NCI-H2227 (cell line): ENCODE data around the gene RHBG.
"Not testable (repeated sequence)": the region's sequence is repeated elsewhere in the genome, so short reads cannot be mapped to it uniquely, and the experiment has no call there.

ENCODE experiments used
- DNase-seq: peaks from one replicate; lab custom pipeline; 2025; ENCODE audit not compliant: unreplicated experiment; lab: John Stamatoyannopoulos, UW

Gene RHBG, protein sequence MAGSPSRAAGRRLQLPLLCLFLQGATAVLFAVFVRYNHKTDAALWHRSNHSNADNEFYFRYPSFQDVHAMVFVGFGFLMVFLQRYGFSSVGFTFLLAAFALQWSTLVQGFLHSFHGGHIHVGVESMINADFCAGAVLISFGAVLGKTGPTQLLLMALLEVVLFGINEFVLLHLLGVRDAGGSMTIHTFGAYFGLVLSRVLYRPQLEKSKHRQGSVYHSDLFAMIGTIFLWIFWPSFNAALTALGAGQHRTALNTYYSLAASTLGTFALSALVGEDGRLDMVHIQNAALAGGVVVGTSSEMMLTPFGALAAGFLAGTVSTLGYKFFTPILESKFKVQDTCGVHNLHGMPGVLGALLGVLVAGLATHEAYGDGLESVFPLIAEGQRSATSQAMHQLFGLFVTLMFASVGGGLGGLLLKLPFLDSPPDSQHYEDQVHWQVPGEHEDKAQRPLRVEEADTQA

DNA sequence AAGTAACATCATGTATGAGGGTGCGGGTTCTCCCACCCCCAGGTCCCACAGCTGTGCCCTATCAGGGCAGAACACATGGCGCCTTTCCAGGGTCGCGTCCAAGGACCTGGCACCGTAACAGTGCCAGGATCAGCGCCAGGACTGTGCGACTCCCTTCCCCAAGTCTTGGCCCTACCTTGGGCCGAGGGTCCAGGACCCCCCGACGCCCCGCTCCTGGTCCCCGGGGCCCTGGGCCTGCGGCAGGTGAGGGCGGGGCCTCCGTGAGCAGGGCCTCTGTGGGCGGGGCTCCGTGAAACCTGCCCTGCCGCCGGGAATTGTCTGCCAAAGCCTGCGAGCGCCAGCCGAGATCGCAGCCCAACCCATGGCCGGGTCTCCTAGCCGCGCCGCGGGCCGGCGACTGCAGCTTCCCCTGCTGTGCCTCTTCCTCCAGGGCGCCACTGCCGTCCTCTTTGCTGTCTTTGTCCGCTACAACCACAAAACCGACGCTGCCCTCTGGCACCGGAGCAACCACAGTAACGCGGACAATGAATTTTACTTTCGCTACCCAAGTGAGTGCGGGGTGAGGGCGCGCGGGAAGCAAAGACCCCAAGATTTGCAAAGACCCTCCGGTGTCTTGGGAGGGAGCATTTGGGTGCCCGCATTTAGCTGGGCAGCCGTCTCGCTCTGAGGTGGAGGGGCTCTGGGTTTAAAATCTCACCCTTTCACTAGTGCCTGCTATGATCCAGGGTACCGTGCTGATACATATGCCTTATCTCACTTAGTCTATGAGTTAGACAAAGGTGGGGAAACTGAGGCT lies at the start of gene RHBG:
RHBG (plus strand) TSS at position 323 of the 796 bp plus-strand sequence; CDS start at position 362, 39 bp downstream.
- no peak for DNase-seq

DNA sequence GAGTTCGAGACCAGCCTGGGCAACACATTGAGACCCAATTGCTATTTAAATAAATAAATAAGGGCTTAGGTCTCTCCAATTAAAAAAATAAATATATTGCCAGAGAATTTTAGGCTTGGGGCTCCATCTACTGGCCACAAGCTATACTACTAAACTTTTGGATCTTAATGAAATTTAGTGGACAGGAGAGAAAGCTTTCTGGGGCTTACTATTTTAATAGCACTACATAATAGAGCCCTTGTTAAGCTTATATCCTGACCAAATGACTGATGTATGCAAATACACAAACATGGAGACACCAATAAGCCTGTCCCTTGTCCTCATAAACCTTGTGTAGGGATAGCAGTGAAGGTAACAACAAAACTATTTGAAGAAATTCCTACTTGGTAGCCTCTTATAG lies 49.3 kb upstream of the RHBG start:
- DNase-seq, result peak; percentile 22

DNA sequence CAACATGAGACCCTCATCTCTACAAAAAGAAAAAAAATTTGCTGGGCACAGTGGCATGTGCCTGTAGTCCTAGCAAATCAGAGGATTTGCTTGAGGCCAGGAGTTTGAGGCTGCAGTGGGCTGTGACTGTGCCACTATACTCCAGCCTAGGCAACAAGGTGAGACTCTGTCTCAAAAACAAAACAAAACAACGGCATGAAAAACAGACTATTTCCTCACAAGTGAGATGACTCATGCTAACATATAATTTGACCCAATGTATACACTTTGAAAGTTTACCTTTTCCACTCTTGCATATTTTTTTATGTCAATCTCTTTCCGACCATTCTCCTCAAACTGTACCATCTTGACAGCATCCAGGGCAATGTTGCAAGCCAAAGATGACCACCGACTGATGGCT lies 48.5 kb upstream of the RHBG start:
- no peak for DNase-seq

DNA sequence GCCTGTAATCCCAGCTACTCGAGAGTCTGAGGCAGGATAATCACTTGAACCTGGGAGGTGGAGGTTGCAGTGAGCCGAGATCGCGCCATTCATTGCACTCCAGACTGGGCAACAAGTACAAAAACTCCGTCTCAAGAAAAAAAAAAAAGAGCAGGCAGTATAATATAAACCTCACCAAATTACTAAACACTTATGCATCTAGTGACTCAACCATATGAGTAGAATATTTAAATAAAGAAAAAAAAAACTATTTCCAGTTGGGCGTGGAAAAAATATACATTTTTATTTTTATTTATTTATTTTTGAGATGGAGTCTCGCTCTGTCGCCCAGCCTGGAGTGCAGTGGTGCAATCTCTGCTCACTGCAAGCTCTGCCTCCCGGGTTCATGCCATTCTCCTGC lies 45.8 kb upstream of the RHBG start:
- not testable (repeated sequence) for DNase-seq

DNA sequence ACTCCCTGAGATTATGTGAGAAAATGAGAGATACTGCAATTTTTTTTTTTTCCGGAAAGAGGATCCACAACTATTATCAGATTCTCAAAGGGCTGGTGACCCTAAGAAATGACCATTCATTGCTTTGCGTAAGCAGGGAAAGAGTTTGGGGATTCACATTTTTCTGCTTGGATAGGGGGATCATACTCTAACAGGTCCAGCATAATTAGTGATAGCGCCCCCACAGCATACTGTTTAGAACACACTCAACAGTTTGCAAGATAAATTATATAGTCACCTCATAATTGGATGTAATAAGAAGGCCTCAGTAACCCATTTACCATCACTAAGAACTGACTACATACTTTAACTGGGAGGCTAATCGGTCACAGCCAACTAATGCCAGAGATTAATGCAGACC lies 32.8 kb upstream of the RHBG start:
- peak; percentile 13 for DNase-seq

DNA sequence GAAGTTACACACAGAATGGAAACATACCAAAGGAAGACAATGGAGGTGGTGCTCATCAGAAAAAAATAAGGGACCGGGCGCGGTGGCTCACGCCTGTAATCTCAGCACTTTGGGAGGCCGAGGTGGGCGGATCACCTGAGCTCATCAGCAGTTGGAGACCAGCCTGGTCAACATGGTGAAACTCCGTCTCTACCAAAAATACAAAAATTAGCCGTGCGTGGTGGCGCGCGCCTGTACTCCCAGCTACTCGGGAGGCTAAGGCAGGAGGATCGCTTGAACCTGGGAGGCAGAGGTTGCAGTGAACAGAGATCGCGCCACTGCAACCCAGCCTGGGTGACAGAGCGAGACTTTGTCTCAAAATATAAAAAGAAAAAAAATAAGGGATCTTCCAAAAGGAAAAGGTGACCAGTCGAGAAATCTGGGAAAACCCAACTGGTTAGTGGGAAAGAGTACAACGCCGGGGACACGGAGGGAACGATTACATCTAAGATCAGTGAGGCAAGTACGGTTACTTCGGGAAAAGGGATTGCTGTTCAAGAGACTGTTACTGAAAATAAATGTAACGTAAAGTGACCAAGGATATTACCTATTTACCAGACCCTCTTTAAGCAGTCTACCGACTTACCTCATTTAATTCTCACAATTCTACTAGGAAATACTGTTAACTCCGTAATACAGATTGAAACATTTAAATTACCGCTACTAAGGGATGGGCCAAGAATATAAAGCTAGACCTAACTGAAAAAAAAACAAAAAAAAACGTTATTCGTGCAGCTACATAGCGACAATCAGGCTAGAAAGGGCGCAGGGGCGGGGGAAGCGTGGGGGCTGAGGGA lies 31.7 kb upstream of the RHBG start:
- DNase-seq, result no peak

DNA sequence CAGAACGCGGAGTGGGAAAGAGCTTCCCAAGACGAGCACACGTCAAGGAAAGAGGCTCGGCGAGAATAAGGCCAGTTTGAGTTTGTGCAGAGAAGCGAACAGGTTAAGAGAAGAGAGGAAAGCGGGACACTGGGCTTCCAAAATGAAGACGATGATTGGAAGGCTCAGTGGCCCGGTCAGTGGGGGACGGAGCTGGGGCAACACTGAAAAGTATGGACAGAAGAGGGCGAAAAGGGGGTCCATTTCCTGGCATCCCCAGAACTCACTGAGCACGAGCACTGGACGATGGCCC lies 31.2 kb upstream of the RHBG start:
- peak; percentile 48 for DNase-seq

DNA sequence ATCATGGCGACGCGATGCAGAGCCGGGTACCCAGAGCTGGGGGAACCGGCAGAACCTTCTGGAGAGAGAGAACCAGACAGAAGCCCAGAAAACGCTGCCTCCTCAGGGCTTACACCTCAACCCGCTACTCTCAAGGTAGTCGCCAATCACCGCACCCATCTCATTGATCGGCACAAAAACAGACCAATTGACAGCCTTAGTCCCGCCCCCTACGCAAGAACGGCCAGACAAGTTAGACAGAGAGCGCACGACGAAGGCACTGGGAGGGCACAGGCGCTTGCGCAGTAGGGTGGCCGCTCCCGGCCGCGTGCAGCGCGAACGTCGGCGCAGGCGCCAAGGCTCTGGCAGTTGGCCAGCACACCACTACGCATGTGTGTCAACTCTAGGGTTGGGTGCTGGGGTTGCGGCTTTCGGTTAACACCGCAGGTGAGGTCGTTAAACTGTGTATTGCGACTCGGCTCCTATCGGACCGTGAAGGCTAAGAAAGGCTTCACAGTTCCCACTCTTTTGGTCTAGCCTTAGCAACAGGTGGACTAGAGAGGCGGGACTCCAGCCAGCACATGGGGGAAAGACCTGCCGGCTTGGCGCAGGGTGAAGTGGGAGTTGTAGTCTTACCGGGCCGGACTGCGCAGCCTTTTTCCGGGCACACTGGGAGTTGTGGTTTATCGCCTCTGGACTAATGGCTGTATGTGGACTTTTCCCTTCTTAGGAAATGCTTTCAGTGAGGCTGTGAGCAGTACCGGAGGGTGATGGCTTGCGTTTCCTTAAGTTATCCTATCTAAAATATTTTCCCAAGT lies 30.6 kb upstream of the RHBG start, which contains the start of the genes CCT3 and TSACC:
CCT3 (minus strand) TSS at position 113 of the 797 bp plus-strand sequence; CDS start at position 5, 108 bp downstream.
TSACC (plus strand) TSS at position 347 of the 797 bp plus-strand sequence. CDS start 1,232 bp downstream, outside the sequence.
- DNase-seq, result peak; percentile 100

DNA sequence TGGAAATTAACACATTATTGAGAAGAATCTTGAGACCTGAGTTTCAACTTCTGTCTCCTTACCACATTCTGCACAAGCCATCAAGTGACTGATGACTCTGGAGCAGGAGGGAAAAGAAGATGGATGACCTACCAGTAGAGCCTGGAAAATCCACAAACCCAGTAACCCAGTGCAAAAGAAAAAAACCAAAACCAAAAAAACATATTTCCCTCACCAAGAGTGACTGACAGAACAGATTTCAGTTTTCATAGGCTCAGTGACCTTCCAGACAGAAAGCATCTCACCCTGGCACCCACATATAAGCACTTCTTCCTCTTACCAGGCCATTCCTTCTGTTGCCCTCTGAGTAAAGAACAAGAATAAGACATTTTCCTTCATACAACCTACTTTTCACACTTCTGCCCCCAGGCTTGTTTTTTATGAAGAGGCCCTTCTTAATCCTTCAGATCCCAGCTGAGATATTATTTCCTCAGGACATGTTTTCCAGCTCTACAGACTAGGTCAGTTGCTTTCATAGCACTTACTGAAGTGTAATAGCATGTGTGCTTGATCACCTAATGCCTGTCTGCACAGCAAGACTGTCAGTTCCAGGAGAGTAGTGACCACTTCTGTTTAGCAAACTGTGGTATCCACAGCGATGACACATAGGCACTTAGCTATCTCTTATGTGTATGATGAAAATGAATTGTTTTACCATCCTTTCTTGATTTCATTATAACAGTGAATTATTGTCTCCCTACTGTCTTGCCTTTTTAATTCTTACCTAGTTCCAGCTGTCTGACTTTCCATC lies 26.6 kb upstream of the RHBG start:
- peak; percentile 7 for DNase-seq

DNA sequence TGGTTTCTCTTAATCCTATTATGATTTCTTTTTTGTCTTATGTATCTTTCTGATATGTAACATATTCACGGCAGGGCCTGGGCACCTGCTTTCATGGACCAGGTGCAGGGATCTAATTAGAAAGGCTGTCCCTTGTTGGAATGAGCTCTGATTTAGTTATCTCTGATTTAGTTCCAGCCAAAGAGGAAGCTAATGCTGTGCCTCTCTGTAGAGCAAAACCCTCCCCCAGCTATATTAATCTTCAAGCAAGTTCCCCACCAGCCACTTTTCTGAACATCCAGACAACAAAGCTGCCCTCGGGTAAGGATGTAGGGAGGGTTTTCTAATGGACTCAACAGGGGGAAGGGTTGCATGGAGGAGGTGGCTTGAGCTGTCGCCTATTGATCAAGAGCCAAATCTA lies 24.6 kb upstream of the RHBG start:
- DNase-seq, result no peak

DNA sequence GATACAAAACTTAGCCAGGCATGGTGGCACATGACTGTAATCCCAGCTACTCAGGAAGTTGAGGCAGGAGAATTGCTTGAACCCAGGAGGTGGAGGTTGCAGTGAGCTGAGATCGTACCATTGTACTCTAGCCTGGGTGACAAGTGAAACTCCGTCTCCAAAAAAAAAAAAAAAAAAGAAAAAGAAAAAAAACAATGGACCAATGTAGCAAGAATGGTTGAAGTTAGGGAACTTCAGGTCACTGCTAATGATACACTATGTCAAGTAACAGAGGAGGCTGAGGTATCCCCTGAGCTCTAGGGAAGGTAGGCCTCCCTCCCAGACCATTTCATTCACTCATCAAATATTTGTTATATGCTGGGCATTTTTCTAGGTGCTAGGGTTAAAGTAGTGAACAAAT lies 23.0 kb upstream of the RHBG start:
- not testable (repeated sequence) for DNase-seq

DNA sequence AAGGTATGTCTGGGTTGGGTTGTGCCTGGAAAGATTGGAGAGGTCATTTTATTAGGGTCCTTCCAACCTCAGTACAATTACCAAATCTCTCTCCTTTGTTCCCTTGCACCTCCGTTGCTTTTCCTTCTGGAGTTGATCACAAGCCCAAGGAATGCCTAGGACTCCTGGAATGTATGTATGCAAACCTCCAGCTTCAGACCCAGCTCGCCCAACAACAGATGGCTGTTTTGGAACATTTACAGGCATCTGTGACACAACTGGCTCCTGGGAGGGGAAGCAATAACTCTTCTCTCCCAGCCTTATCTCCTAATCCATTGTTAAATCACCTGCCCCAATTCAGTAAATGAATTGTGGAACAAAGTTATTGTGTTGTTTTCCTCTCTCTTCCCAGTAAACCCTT lies 22.4 kb upstream of the RHBG start:
- no peak for DNase-seq

DNA sequence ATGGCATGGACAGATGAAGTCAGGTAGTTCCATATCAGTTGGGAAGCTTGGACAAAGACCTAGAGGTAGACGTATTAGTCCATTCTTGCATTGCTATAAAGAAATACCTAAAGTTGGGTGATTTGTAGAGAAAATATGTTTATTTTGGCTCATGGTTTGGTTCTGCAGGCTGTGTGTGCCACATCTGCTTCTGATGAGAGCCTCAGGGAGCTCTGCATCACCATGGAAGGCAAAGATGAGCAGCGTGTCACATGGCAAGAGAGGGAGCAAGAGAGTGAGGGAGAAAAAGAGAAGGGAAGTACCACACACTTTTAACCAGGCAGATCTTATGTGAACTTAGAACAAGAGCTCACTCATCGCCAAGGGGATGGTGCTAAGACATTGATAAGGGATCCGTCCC lies 21.7 kb upstream of the RHBG start:
- DNase-seq, result no peak

DNA sequence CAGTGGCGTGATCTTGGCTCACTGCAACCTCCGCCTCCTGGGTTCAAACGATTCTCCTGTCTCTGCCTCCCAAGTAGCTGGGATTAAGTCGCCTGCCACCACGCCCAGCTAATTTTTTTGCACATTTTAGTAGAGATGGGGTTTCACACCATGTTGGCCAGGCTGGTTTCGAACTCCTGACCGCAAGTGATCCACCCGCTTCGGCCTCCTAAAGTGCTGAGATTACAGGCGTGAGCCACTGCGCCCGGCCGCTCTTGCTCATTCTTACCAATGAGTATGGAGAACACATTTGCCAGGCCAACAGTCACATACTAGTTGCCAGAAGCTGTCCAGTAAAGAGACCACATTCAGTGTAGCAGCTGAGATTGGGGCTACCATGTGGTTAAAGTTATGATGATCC lies 16.5 kb upstream of the RHBG start:
- not testable (repeated sequence) for DNase-seq

DNA sequence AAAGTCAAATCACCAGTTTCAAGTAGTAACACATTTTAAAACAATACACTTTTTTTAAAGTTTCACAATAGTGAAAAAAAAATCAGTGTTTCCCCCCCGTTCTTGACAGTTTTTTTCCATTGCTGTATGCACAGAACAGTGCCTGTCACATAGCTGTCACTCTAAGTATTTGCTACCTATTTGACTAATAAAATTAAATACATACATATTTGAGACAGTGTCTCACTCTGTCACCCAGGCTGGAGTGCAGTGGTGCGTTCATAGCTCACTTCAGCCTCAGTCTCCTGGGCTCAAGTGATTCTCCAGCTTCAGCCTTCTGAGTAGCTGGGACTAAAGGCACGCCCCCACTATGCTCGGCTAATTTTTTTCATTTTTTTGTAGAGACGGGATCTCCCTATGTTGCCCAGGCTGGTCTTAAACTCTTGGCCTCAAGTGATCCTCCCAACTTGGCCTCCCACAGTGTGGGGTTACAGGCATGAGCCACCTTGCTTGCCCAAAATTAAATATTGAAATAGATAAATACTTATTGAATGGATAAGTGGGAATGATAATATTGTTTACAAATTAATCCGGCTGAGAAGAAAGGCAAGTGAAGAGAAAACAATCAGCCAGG lies 12.6 kb upstream of the RHBG start:
- DNase-seq, result no peak

DNA sequence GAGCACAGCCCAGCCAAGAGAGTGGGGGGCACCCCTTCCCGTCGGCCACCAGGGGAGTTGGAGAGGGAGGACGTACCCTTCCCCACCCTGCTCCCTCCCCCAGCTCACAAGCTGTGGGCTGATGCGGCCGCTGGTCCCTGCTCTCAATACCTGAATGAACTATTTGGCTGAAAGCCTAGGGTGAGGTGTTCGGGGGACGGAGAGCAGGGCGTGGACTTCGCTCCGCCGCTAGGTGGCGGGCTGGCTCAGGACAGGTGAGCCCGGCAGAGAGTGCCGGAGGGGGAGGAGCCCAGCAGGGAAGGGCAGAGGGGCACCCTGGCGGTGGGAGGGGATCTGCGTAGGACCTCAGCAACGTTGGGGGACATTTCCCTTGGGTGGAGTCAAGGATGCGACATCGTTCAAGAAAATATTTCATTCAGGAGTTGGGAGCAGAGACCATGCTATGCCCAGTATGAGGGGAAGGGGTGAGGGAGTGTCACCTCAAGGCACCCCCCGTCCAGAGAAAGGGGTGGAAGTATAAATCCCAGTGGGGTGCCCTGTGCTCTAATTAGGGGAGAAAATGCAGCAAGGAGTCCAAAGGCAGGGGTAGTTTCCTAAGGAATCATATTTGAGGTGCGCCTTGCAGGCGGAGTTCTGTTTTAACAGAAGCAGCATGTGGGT lies 12.0 kb upstream of the RHBG start:
- DNase-seq, result peak; percentile 79

DNA sequence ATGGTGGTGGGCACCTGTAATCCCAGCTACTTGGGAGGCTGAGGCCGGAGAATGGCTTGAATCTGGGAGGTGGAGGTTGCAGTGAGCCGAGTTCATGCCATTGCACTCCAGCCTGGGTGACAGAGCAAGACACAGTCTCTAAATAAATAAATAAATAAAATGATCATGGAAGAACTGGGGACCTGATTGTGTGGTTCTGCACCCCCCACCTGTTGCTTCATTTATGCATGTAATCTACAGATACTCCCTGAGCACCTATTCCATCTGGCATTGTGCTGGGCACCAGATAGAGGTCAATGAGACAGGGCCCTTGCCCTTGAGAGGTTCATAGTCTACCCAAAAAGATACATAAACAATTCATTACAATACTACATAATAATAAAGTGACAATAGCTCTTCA lies 11.0 kb upstream of the RHBG start:
- no peak for DNase-seq

DNA sequence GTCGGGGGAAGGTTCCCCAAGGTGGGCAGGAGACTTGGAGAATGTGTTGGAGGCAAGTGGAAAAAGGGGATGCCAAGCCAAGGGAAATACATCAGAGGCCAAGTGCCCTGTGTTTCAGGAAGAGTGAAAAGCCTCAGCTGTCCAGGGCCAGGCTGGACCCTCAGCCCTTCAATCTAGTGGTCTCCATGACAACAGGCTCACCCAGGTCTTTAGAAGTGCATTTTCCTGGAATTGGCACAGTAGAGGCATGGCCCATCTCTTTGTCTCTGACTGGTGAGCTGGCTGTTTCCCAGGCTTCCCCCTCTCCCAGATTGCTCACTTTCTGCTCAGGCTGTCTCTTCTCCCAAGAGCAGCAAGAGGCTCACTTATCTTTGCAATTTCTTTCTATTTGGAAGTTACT lies 10.4 kb upstream of the RHBG start:
- peak; percentile 36 for DNase-seq

DNA sequence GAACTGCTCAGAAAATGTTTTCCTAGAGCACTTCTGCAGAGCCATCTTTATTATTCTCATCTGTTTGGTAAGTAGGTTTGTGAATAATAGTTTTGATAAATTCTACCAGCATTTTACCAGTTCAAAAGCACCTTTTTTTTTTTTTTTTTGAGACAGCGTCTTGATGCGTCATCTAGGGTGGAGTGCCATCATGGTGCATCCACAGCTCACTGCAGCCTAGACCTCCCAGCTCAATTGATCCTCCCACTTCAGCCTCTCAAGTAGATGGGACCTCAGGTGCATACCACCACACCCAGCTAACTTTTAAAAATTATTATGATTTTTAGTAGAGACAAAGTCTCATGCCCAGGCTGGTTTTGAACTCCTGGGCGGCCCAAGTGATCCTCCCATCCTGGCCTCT lies 9.8 kb upstream of the RHBG start:
- no peak for DNase-seq
